ENCODE results near the gene KRTAP5-2.

KRTAP5-2 gene

GRCh38 chr11:1573903-1574237, 24.2 kb downstream of the KRTAP5-2 start:
- no peak for TF ChIP-seq CTCF (IDR thresholded peaks at IDR 0.05; ENCODE audit: borderline replicate concordance, control extremely low read depth, extremely low read depth, insufficient read depth, missing control alignments)
- DNase-seq (ENCODE audit: low spot score) = peak; percentile 41
- in situ Hi-C loops (cut with MboI; ENCODE audit: low sequenced_read_pairs, unreplicated experiment) = no loop called here

GRCh38 chr11:1573077-1573902, 24.8 kb downstream of the KRTAP5-2 start:
- peak; percentile 24 for DNase-seq (ENCODE audit: low spot score)
- TF ChIP-seq CTCF (IDR thresholded peaks at IDR 0.05; ENCODE audit: borderline replicate concordance, control extremely low read depth, extremely low read depth, insufficient read depth, missing control alignments) = no peak
- in situ Hi-C loops (cut with MboI; ENCODE audit: low sequenced_read_pairs, unreplicated experiment) = no loop called here

- in situ Hi-C loops (cut with MboI; ENCODE audit: low sequenced_read_pairs, unreplicated experiment) = no loop called here
- peak; percentile 97 for DNase-seq (ENCODE audit: low spot score)
These were observed 25.7 kb downstream of the KRTAP5-2 start, which contains the start of gene DUSP8 for GRCh38 chr11:1572197-1573076. TSS of gene DUSP8 (minus strand) at chr11:1572271. CDS start at chr11:1565826, 6,445 bp downstream.

GRCh38 chr11:1571760-1572196, 26.3 kb downstream of the KRTAP5-2 start:
- in situ Hi-C loops (cut with MboI; ENCODE audit: low sequenced_read_pairs, unreplicated experiment) = no loop called here
- no peak for TF ChIP-seq CTCF (IDR thresholded peaks at IDR 0.05; ENCODE audit: borderline replicate concordance, control extremely low read depth, extremely low read depth, insufficient read depth, missing control alignments)
- DNase-seq (ENCODE audit: low spot score) = no peak

More at GRCh38 chr11:1572197-1573076, 25.7 kb downstream of the KRTAP5-2 start, which contains the start of gene DUSP8:
- TF ChIP-seq CTCF (IDR thresholded peaks at IDR 0.05; ENCODE audit: borderline replicate concordance, control extremely low read depth, extremely low read depth, insufficient read depth, missing control alignments) = no peak

GRCh38 chr11:1570896-1571759, 27.0 kb downstream of the KRTAP5-2 start:
- no peak for DNase-seq (ENCODE audit: low spot score)
- in situ Hi-C loops (cut with MboI; ENCODE audit: low sequenced_read_pairs, unreplicated experiment) = no loop called here
- TF ChIP-seq CTCF (IDR thresholded peaks at IDR 0.05; ENCODE audit: borderline replicate concordance, control extremely low read depth, extremely low read depth, insufficient read depth, missing control alignments) = no peak

GRCh38 chr11:1570531-1570895, 27.6 kb downstream of the KRTAP5-2 start:
- DNase-seq (ENCODE audit: low spot score) = no peak
- in situ Hi-C loops (cut with MboI; ENCODE audit: low sequenced_read_pairs, unreplicated experiment) = no loop called here
- no peak for TF ChIP-seq CTCF (IDR thresholded peaks at IDR 0.05; ENCODE audit: borderline replicate concordance, control extremely low read depth, extremely low read depth, insufficient read depth, missing control alignments)
